ENCODE measurements around the gene DAB2IP.

- TF ChIP-seq, protein P1, sequence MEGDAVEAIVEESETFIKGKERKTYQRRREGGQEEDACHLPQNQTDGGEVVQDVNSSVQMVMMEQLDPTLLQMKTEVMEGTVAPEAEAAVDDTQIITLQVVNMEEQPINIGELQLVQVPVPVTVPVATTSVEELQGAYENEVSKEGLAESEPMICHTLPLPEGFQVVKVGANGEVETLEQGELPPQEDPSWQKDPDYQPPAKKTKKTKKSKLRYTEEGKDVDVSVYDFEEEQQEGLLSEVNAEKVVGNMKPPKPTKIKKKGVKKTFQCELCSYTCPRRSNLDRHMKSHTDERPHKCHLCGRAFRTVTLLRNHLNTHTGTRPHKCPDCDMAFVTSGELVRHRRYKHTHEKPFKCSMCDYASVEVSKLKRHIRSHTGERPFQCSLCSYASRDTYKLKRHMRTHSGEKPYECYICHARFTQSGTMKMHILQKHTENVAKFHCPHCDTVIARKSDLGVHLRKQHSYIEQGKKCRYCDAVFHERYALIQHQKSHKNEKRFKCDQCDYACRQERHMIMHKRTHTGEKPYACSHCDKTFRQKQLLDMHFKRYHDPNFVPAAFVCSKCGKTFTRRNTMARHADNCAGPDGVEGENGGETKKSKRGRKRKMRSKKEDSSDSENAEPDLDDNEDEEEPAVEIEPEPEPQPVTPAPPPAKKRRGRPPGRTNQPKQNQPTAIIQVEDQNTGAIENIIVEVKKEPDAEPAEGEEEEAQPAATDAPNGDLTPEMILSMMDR (conservative IDR thresholded peaks at IDR 0.05 in 1 of 2, IDR thresholded peaks at IDR 0.05 in 1 of 2; ENCODE audit: low read depth in 1 of 2, low read length in 2 of 2): no peak
- no peak for TF ChIP-seq EZH2 (IDR thresholded peaks at IDR 0.05; ENCODE audit: low read length, missing control alignments)
Measured at GRCh38 chr9:121822093-121823085, 171.0 kb downstream of the DAB2IP start.
